ENCODE measurements around the gene MCRIP1.

DNA sequence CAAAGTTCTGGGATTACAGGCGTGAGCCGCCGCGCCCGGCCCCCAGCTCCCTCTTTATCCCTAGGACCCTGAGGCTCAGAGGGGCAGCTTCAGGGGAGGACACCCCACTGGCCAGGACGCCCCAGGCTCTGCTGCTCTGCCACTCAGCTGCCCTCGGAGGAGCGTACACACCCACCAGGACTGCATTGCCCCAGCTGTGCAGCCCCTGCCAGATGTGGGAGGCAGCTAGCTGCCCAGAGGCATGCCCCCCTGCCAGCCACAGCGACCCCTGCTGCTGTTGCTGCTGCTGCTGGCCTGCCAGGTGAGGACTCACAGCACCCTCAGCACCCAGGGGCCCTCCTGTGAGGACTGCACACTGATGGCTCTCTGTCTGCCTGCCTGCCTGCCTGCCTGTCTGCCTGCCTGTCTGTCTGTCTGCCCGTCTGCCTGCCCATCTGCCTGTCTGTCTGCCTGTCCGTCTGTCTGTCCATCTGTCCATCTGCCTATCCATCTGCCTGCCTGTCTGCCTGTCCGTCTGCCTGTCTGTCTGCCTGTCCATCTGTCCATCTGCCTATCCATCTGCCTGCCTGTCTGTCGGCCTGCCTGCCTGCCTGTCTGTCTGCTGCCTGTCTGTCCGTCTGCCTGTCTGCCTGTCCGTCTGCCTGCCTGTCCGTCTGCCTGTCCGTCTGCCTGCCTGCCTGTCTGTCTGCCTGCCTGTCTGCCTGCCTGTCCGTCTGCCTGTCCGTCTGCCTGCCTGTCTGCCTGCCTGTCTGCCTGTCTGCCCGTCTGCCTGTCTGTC is 24.1 kb downstream of the MCRIP1 start:
- TF ChIP-seq CTCF (IDR thresholded peaks at IDR 0.05; ENCODE audit: poor library complexity) = no peak
- TF ChIP-seq EZH2phosphoT487 (IDR thresholded peaks at IDR 0.05; ENCODE audit: low read depth, severe bottlenecking, unreplicated experiment) = no peak
- no peak for TF ChIP-seq EZH2 (IDR thresholded peaks at IDR 0.05; ENCODE audit: borderline replicate concordance)
